22Rv1 (cell line): ENCODE results near the gene MARCO.

Experiments used
- CTCF ChIP-seq: fragments of 450-650 bp; IDR thresholded peaks from 2 replicates; pipeline ENCODE4 v1.5.1; 2017; ENCODE audit warnings: mild to moderate bottlenecking
- ZFX ChIP-seq: fragments of 450-650 bp; IDR thresholded peaks from 2 replicates; pipeline ENCODE4 v1.6.1; 2017; ENCODE audit warnings: antibody characterized with exemption, borderline replicate concordance

- TF ChIP-seq CTCF (no peak), ZFX (no peak)
Measured at GRCh38 chr2:118969734-118970395, 27.9 kb downstream of the MARCO start.
